Activated CD4-positive, alpha-beta T cell treated with anti-CD3 and anti-CD28 coated beads for 1 hour (primary cell): ENCODE results near the gene SLC37A1.

Experiments used
- DNase-seq: peaks from one replicate; pipeline ENCODE4 v3.0.0-alpha.2; 2020

SLC37A1 gene

DNA sequence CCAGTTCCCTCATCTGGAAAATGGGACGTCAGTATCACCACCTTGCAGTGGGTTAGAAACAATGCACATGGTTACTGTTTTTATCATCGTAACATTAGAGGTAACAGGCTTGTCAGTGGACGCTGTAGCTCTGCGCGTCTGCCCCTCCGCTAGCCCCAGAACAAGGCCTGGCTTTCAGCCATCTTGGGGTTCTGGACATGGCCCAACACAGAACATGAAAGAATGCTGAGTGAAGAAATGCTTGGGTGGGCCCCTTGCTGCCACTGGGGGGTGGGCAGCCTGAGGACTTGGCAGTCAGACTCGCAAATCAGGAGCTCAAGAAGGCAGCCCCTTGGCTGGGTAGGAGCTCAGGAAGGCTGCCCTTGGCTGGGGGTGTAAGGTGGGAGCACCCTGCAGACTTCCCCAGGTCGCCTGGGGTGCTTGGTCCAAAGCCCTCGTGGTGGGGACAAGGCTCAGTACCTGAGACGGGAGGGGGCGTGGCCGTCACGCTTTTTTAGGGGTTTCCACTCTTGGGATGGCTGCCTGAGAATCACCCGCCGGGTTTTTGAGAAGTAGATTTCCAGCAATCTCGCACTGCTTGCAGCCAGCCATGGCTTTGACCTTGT lies 51.7 kb downstream of the SLC37A1 start:
- DNase-seq: no peak

DNA sequence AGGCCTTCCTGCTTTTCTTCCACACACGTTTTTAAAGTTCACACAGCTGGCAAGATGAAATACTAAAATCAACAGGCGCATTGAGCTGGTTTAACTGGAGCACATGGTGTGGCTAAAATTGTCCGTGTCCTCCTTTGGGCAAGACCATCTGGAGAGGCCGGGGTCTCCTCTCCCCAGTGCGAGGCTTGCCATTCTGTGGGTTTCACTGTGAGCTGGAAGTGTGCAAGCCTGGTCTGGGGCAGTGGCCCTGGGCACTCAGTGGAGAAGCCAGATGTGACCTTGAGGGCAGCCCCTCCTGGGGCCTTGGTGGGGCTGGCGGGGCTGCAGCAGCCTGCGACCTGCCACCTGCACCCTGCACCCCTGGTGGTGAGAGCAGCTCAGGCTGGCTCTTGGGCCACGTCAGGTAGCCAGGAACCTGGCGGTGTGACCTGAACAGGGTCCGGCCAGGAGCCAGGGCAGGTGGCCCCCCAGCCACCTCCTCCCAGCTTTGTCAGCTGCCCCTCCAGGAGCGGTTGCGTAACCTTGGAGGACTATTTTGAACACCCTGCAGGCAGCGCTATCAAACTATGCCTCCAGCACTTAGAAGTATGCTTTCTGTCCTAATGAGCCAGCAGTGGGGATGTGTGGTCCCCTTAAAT lies 52.4 kb downstream of the SLC37A1 start:
- no peak for DNase-seq

DNA sequence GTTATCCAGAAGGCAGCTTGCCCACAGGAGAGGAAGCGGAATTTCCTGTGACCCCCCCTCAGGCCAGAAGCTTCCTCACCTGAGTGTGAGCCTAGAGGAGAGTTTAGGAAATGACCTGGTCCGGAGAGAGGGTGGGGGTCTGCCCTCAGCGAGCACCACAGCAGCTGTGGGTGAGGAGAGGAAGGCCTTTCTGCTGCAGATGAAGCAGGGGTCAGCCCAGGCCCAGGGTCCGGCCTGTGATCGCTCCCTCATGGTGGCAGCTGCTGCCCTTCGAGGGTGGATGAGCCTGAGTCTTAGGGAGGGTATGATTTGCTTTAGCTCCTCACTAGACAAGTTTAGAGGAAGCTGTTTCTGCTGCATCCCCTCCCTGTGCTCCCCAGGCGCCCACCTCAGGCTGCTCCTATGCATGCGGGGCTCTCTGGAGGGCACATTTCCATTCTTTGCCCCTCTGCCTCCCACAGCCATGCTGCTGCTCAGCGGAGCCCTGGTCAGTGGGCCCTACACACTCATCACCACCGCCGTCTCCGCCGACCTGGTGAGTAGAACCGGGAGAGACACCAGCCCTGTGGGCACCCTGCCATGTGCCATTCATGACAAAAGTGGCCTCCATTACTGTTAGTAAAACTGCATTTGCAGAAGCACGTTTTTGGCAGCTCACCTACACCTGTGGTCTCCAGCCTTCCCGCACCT lies 53.0 kb downstream of the SLC37A1 start:
- DNase-seq: no peak

DNA sequence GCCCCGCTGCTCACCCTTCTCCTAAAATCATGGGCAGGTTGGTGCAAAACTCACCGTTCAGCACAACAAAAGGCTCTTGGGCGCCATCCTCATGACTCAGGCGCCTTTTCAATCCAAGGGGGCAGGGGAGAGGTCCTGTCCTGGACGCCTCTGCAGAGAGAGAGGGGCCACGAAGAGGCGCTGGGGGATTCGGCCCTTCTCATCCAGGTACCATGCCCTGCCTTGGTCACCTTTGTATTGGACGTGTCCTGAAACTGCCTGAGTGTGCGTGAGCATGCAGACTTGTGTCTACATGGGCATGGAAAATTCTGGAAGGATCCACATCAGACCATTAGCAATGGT lies 53.5 kb downstream of the SLC37A1 start:
- no peak for DNase-seq

DNA sequence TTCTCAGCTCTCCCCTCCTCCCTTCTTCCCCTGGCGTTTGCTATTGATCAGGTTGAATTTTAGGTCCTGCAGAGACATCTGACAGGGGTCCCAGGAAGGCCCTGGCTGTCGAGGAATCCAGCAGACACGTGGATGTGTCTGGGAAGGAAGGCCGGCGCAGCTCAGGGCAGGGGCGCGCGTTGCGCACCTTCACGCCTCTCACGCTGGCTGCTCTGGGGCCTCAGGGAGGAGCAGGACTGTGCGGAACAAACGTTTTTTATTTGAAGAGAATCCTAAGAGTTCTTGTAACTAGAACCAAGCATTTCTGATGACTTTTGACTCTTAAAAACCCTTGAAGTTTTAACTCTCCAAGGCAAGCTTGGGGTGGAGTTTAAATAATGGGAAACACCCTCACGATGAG lies 54.2 kb downstream of the SLC37A1 start:
- no peak for DNase-seq

DNA sequence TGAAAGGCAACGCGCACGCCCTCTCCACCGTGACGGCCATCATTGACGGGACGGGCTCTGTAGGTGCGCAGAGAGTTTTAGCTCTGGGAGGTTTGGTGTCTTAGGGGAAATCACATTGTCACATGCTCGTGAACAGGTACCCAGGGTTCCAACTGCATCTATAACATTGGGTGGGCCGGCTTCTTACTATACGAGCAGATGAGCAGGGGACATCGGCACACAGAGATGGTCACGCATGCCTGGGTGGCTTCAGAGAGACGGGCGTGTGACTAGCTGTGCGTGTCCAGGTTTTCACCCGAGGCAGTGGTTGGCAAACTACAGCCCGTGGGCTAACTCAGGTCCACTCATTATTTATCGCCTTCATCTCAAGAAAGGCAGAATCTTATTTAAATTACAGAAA lies 54.7 kb downstream of the SLC37A1 start:
- no peak for DNase-seq

DNA sequence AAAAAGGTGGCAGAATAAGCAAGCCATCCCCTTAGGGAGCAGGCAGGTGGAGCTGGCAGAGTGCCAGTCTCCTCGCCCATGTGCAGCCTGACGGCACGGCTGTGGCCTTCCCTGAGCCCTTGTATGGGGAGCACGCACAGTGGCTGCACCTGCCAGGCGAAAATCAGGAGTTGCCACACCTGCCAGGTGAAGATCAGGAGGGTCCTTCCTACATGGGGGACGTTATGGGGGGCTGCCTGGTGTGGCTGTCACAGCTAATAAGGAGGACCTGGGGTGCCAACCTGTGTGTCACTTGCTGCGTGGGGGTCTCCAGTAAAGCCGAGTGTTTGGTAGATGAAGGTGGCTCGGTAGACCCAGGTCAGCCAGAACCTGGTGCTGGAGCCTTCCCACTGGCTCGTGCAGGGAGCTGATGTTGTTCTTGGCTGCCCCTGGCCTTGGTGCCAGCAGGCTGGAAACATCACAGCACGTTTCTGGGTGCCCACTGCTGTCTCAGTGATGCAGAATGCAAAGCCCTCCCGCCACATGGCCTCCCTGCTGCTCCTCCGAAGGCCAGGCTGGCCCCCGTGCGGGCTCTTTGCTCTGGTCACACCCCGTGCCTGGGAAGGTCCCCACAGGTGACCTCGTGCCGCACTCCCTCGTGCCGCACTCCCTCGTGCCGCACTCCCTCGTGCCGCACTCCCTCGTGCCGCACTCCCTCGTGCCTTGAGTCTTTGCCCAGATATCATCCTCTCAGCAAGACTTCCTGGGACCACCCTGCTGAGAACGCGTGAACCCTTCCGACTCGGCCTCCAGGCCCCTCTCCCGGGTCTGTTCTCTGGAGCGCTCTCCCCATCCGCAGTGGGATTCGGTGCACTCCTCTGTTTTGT lies 55.4 kb downstream of the SLC37A1 start:
- DNase-seq: no peak

DNA sequence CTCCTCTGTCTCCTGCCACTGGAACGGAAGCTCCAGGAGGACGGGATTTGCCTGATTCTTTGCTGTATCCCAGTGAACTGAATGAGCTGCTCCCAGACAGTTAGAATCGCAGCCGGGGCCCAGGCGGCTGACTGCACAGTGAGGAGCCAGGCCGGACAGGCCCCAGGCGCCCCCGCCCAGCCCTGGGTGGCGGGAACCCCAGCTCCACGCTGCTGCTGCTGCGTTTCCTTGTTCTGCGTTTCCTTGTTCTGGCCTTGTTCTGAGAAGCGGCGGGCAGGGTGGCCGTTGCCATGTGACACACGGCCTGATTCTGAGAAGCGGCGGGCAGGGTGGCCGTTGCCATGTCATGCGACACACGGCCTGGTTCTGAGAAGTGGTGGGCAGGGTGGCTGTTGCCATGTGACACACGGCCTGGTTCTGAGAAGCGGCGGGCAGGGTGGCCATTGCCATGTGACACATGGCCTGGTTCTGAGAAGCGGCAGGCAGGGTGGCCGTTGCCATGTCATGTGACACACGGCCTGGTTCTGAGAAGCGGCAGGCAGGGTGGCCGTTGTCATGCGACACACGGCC lies 56.2 kb downstream of the SLC37A1 start:
- no peak for DNase-seq

DNA sequence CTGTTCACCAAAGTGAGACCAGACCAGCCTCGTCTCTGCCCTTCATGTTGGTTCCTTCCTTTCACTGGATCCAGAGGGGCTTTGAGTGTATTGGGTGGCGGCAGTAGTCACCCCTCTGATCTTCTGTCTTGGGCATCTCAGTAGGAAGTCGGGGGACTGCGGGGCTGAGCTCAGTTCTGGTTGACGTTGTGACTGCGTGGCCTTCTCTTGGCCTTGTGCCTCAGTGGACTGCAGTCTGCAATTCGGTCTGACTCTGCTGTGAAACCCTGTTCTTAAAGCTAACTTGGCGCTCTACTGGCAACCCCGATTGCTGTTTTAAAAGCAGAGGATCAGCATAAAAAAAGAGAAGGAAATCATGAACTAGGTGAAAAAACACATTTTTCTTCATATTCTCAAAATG lies 56.7 kb downstream of the SLC37A1 start:
- DNase-seq: no peak

DNA sequence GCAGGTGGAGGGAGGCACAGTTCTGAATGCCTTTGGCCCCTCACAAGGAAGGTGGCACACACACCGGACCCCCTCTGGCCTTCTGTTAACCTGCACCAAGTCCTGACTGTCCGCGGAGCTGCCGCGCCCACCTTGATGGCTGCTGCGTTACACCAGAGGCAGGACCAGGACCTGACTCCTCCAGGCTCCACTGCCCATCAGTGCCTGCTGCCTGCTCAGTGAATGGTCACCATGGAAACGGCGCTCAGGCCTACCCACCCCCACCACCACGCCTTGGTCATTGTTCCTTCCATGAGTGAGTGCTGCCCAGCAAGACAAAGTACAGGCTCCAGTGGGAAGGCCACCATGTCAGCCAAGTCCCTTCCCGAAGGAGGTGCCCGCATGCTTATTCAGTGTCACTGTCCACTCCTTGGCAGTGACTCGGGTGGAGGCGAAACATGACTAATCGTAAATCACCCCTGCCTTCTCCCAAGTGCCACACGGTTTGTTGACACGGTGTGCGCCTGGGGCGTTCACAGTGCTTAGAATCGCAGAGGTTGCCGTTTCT lies 57.3 kb downstream of the SLC37A1 start:
- DNase-seq: no peak

DNA sequence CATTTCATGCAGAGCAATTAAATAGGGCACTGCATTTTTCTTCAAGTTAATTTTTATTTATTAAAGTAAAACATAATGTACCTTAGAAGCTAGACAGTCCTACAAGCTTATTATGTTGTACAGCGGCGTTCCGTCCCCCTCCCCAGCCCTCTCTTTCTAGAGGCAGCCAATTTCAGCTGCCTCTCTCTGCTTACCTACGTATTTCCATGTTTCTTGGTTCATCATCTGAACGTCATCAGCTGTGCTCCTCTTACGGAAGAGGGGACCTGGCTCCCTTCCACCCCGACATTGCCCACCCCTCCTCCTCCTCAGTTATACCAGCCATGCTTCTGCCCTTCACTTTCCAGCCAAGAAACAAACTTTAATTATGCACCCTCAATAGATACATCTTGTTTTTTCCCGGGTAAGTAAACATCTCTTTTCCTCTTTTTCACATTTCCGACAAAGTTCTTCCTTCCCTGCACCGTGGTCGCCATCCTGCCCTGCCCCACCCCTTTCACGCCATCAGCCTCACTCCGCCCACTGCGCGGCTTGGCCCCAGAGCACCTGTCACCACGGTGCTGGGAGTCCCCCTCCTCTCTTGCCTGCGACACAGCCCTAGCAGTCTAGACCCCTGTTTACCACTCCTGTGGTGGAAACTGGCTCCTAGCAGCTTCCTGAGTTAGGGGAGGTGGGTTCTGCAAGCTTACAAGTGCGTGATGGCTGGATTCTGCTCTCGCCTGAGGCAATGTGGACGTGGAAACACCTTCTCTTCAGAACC lies 57.9 kb downstream of the SLC37A1 start:
- DNase-seq: no peak

DNA sequence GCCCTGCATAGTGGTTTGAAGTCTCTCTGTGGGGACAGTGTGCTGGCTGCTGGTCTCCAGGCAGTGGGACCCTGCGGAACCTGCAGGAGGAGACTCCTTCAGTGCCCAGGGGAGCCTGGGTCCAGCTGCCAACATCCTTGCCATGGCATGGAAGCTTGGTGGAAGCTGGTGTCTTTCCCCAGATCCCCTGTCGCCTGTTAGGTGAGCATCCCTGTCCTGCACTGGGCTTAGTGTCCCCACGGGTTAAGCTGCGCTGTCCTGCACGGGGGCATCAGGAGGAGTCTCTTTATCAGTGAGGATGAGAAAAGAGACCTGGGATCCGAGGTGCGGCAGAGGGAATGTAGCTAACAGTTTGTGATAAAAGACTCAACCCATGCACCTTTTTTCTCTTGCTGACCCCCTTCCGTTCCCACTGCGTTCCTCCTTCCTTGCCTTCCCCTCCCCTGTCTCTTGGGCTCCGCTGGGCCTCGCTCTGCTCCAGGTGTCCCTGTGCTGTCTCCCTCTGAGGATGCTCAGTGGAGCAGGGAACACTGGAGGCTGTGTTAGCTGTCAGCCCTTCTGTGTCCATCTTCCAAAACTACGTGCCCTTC lies 59.3 kb downstream of the SLC37A1 start:
- no peak for DNase-seq

DNA sequence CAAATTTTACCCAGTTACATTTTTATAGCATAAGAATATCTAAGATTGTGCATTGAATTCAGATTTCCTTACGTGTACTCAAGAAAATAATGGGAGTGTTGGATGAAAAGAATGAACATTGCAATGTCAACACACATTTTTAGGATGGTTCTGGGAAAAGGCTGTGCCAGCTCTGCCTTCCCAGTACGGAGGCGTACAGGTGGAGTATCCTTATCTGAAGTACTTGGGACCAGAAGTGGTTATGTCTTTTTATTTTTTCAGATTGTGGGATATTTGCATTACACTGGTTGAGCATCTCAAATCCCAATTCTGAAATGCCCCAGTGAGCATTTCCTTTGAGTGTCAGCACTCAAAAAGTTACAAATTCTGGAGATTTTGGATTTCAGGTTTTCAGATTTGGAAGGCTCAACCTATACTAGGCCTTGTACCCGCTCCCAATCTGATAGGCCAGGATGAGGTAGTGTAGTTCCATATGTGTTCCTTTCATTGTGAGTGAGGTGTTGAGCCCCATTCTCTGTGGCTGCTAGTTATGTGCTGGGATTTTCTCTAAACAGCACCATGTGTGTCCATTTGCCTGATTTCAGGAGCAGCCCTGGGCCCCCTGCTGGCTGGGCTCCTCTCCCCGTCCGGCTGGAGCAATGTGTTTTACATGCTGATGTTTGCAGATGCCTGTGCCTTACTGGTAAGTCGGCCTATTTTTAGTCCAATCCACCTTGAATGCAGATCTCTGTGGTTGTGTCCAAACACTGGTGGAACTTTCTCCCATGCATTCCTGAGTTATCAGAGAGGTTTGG lies 60.8 kb downstream of the SLC37A1 start:
- DNase-seq: no peak

DNA sequence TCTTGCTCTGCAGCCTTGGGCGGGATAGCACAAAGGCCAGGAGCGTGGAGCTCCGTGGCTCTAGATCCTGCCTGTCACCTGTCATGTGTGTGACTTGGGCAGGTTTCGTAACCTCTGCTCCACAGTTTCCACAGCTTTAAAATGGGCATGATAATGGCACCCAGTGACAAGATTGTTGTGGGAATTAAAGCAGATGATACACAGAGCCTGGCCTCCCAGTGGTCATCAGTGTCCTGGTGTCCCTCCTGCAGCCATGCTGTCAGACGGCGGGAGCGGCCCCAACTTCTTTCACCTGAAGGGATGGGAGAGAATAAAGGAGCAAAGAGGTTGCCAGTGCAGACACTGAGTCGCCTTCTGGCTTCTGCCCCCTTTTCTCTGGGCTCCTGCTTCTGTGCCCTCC lies 61.5 kb downstream of the SLC37A1 start:
- DNase-seq: no peak

DNA sequence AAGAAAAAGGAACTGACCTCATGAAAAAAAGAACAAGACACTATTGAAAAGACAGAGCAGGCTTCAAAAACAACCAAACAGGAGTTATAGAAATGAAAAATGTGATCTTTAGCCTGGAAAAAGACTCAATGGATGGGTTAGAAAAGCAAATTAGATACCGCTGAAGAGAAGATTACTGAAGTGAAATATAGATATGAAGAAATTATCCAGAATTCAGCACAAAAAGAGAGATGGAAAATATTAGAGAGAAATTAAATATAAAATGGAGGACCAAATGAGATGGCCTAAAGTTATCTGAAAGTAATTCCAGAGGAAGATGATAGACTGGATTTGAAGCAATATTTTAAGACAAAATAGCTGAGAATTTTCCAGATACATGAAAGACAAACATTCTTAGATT lies 63.0 kb downstream of the SLC37A1 start:
- no peak for DNase-seq

DNA sequence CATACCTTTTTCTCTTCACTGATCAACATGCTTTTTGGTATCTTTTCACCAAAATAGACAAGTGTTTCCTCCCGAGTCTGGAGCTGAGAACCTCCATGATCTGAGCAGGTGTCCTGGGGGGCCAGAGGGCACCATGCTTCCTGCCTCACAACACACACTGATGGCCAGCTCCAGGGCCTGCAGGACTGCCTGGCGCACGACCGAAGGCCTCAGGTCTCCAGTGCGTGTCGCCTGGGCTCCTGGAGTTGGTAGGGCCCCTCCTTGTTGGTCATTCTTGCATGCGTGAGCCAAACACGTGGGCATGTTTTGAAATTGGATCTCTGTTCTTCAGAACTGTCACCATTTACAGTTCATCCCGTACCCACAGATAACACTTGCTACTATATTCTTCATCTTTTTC lies 64.4 kb downstream of the SLC37A1 start:
- DNase-seq: no peak

DNA sequence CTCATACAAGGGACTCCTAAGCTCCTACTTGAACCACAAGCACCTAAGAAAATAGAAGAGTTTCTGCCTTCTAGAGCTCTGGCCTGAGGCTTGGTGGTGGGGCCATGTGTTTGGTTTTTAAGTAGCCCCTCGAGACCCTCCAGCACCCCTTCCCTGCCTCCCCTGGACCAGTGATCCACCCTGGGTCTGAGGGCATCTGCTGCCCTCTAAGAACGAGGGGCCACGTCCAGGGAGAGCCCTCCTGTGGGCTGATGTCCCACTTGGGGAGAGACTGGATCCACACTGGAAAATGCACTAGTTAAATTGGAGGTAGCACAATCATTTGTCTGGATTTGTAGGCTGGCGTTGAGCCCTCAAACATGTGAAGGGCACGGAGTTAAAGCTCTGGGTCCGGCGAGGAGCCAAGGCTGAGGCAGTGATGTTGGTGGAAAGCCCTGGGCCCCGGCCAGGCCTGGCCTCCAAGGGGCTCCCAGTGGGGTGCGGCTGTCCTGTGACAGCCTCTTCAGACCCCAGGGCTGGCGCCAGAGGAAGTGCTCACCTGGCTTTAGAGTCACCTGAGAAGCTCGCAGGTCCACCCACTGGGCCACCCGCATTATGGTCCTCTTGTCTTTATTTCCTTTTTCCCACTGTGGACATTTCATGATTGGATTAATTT lies 65.2 kb downstream of the SLC37A1 start:
- DNase-seq: no peak

DNA sequence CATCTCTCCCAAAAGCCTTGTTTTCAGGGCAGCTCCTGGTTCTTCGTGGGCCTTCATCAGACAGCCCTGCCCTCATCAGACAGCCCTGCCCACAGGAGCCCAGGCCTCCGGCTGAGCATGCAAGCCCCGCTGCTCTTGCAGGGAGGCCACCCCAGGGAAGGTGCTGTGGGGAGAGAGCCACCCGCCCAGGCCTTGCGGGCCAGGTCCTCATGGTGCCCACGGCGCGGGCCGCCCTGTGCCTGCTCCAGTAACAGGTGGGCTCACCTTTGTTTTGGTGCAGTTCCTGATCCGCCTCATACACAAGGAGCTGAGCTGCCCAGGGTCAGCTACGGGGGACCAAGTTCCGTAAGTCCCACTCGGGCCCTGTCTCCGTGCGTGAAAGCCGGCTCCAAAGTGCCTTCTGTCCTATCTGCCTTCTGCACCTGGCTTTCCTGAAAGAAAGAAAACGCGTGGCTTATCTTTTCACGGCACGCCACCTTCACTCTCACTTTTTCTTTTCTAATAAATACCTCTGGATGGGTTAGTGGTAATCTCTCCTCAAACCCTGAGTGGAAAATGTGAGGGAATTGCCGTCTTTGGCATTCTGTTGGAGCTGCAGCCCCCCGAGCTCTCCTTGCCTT lies 65.9 kb downstream of the SLC37A1 start:
- DNase-seq: no peak

DNA sequence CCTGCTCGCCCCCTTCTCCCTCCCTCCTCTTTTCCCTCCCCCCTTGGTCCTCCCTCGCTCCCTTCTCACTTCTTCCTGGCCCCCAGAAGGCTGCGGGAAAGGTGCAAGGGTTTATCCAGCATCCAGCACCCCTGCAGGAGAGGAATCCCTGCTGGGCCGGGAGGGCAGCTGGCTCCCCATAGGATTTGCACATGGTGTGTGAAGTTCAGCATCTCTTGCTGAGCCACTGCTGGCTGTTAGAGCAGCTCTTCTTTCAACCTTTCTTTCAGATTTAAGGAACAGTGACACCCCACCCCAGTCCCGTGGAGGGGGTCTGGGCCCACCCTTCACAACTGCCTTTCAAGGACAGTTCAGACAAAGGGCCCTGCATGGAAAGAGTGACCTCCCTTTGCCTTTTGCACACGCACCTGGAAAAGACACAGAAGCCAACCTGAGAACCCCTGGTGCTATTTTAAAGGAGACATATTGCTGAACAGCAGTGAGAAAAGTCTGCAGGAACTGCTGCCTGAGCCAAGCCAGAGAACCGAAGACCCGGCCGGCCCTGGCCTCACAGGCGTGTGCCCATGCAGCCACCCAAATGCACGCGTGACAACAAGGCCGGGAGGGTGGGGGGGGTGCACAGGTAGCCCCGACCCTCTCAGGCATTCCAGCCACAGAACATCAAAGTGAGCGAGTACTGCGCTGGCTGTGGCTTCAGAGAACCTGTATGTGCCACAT lies 66.6 kb downstream of the SLC37A1 start:
- DNase-seq: no peak
